ENCODE results near the gene PPP1R26. TPM values are rescaled to one million over a fixed set of nuclear protein-coding genes. Genes with fewer than 3 reads are reported as not detected.

Gene PPP1R26
- polyA plus RNA-seq, 1 of the 3 experiments (the other 2 are of a cell fraction) = 20.1 TPM

- Histone ChIP-seq H3K27me3 (ENCODE audit: insufficient read depth) (no peaks in the 10 kb centered on the region), H3K9ac (no peak overlapping the region), H3K9me2 (no peaks in the 10 kb centered on the region), H3K4me1 (ENCODE audit: control insufficient read depth in 1 of 2, insufficient read depth in 2 of 2, low read depth in 1 of 2, low read length in 1 of 2) (no peaks in the 10 kb centered on the region), H2AFZ (ENCODE audit: low read depth) (no peak overlapping the region), H3K27ac (ENCODE audit: low read depth in 2 of 2, low read length in 1 of 2) (no peak overlapping the region), H3K4me2 (no peak overlapping the region), H3K4me3 (ENCODE audit: low read depth in 2 of 2, low read length in 1 of 2) (no peak overlapping the region), H3K79me2 (ENCODE audit: insufficient read depth) (no peaks in the 10 kb centered on the region), H3K9me3 (no peaks in the 10 kb centered on the region), H4K20me1 (ENCODE audit: insufficient read depth) (no peaks in the 10 kb centered on the region), H3K36me3 (replicated peaks in 1 of 2; ENCODE audit: control insufficient read depth in 1 of 2, insufficient read depth in 2 of 2, low read length in 1 of 2) (peaks cover 0 to 21% of the 10 kb centered on the region in 2 experiments), H3F3A (replicated peaks; ENCODE audit: insufficient read depth) (no peaks in the 10 kb centered on the region)
- TF ChIP-seq, protein P1, sequence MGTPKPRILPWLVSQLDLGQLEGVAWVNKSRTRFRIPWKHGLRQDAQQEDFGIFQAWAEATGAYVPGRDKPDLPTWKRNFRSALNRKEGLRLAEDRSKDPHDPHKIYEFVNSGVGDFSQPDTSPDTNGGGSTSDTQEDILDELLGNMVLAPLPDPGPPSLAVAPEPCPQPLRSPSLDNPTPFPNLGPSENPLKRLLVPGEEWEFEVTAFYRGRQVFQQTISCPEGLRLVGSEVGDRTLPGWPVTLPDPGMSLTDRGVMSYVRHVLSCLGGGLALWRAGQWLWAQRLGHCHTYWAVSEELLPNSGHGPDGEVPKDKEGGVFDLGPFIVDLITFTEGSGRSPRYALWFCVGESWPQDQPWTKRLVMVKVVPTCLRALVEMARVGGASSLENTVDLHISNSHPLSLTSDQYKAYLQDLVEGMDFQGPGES (IDR thresholded peaks at IDR 0.05; ENCODE audit: low read depth, low read length) = no peak
- no peak for TF ChIP-seq FOXM1 (IDR thresholded peaks at IDR 0.05; ENCODE audit: low read depth)
- TF ChIP-seq NRF1 (IDR thresholded peaks at IDR 0.05; ENCODE audit: low read depth, low read length) = no peak
- TF ChIP-seq EP300 (IDR thresholded peaks at IDR 0.05; ENCODE audit: borderline replicate concordance in 1 of 2, low read depth in 1 of 2, low read length in 1 of 2) = no peak
- TF ChIP-seq, protein P2, sequence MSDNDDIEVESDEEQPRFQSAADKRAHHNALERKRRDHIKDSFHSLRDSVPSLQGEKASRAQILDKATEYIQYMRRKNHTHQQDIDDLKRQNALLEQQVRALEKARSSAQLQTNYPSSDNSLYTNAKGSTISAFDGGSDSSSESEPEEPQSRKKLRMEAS (IDR thresholded peaks at IDR 0.05; ENCODE audit: low read depth) = no peak
- no peak for TF ChIP-seq GABPA (IDR thresholded peaks at IDR 0.05; ENCODE audit: low read depth)
- TF ChIP-seq EZH2phosphoT487 (IDR thresholded peaks at IDR 0.05; ENCODE audit: borderline replicate concordance, low read depth) = no peak
- TF ChIP-seq POLR2AphosphoS5 (IDR thresholded peaks at IDR 0.05; ENCODE audit: low read depth, low read length) = no peak
- TF ChIP-seq, protein P3, sequence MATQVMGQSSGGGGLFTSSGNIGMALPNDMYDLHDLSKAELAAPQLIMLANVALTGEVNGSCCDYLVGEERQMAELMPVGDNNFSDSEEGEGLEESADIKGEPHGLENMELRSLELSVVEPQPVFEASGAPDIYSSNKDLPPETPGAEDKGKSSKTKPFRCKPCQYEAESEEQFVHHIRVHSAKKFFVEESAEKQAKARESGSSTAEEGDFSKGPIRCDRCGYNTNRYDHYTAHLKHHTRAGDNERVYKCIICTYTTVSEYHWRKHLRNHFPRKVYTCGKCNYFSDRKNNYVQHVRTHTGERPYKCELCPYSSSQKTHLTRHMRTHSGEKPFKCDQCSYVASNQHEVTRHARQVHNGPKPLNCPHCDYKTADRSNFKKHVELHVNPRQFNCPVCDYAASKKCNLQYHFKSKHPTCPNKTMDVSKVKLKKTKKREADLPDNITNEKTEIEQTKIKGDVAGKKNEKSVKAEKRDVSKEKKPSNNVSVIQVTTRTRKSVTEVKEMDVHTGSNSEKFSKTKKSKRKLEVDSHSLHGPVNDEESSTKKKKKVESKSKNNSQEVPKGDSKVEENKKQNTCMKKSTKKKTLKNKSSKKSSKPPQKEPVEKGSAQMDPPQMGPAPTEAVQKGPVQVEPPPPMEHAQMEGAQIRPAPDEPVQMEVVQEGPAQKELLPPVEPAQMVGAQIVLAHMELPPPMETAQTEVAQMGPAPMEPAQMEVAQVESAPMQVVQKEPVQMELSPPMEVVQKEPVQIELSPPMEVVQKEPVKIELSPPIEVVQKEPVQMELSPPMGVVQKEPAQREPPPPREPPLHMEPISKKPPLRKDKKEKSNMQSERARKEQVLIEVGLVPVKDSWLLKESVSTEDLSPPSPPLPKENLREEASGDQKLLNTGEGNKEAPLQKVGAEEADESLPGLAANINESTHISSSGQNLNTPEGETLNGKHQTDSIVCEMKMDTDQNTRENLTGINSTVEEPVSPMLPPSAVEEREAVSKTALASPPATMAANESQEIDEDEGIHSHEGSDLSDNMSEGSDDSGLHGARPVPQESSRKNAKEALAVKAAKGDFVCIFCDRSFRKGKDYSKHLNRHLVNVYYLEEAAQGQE (IDR thresholded peaks at IDR 0.05; ENCODE audit: low read depth, low read length) = no peak
- TF ChIP-seq YY1 (IDR thresholded peaks at IDR 0.05; ENCODE audit: low read depth) = no peak
- ChIA-PET CTCF (interaction anchor here (1.1 to 4.2 kb wide), 3 partner anchors 8 to 18 kb away, joined by 3 to 12 read pairs (median 7); partner anchors contain the start of gene MRPS2), POLR2A (no interaction called here)
- WGBS (ENCODE audit: low lambda C conversion rate) = 68% methylated on average over 4 of the region's 4 CpGs
- no peak for DNase-seq
Observed at GRCh38 chr9:135491764-135492163, 12.2 kb downstream of the PPP1R26 start.

- Histone ChIP-seq H3K9ac (no peak overlapping the region), H3K4me3 (ENCODE audit: low read depth in 2 of 2, low read length in 1 of 2) (no peak overlapping the region), H3K9me2 (no peaks in the 10 kb centered on the region), H3K9me3 (no peaks in the 10 kb centered on the region), H3K4me2 (no peak overlapping the region), H3K27ac (ENCODE audit: low read depth in 2 of 2, low read length in 1 of 2) (no peak overlapping the region), H2AFZ (ENCODE audit: low read depth) (no peak overlapping the region), H3F3A (replicated peaks; ENCODE audit: insufficient read depth) (no peaks in the 10 kb centered on the region), H3K36me3 (replicated peaks in 1 of 2; ENCODE audit: control insufficient read depth in 1 of 2, insufficient read depth in 2 of 2, low read length in 1 of 2) (peaks cover 0 to 8% of the 10 kb centered on the region in 2 experiments), H3K79me2 (ENCODE audit: insufficient read depth) (no peaks in the 10 kb centered on the region), H3K4me1 (ENCODE audit: control insufficient read depth in 1 of 2, insufficient read depth in 2 of 2, low read depth in 1 of 2, low read length in 1 of 2) (no peaks in the 10 kb centered on the region), H3K27me3 (ENCODE audit: insufficient read depth) (no peaks in the 10 kb centered on the region), H4K20me1 (ENCODE audit: insufficient read depth) (no peaks in the 10 kb centered on the region)
- POLR2A ChIA-PET = no interaction called here
- no peak for DNase-seq
- CTCF ChIA-PET = interaction anchor here (1.7 kb wide), 1 partner anchor 12 kb away, joined by 6 read pairs; no protein-coding TSS in a partner anchor
- WGBS (ENCODE audit: low lambda C conversion rate) = 93% methylated on average over 27 of the region's 27 CpGs
- TF ChIP-seq MXI1 (IDR thresholded peaks at IDR 0.05; ENCODE audit: low read depth, low read length) (no peak), JUND (IDR thresholded peaks at IDR 0.05) (no peak), PBX3 (IDR thresholded peaks at IDR 0.05) (no peak)
- TF ChIP-seq, protein P3 (IDR thresholded peaks at IDR 0.05; ENCODE audit: low read depth, low read length) = no peak
Observed at GRCh38 chr9:135492886-135493669, 13.5 kb downstream of the PPP1R26 start.
